ENCODE data around the gene SCAP. TPM values are rescaled to one million over a fixed set of nuclear protein-coding genes. Genes with fewer than 3 reads are reported as not detected.

Gene SCAP
- total and polyA plus RNA-seq, 2 of the 4 experiments (the other 2 are of a cell fraction) = 25.3 to 34.6 TPM

DNA sequence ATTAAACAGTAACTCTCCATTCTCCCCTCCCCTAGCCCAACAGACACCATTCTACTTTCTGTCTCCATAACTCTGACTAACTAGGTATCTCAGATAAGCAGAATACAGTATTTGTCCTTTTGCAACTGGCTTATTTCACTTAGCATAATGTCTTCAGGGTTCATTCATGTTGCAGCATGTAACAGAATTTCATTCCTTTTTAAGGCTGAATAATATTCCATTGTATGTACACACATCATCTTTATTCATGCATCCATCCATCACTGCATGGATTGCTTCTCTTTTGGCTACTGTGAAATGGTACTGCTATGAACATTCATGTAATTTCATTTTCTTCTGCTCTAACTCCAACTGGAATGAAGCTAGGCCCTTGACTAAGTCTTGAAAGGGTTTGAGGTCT is 96.9 kb downstream of the SCAP start:
- dilution Hi-C loops (cut with HindIII; ENCODE audit: low sequenced_read_pairs, unreplicated experiment) (no loop called here), intact Hi-C loops (cut with micrococcal nuclease) (no loop called here), in situ Hi-C loops (cut with MboI; ENCODE audit: low sequenced_read_pairs) (no loop called here)
- Histone ChIP-seq H3K27me3 (ENCODE audit: control insufficient read depth, insufficient read depth, low read length) (no peaks in the 10 kb centered on the region), H4K5ac (ENCODE audit: low read depth, low read length) (no peak overlapping the region), H3K18ac (ENCODE audit: low read depth, low read length) (no peak overlapping the region), H3K27ac (ENCODE audit: insufficient read depth, low read length) (no peak overlapping the region), H2BK5ac (ENCODE audit: low read depth, low read length, poor library complexity, severe bottlenecking) (no peak overlapping the region), H3K56ac (ENCODE audit: extremely low read depth, insufficient read depth, low read length) (no peak overlapping the region), H4K91ac (ENCODE audit: insufficient read depth, low read depth, low read length) (no peak overlapping the region), H3K4ac (ENCODE audit: low read depth, low read length) (no peak overlapping the region), H2AFZ (replicated peaks; ENCODE audit: low read length, poor library complexity) (no peak overlapping the region), H3K79me1 (ENCODE audit: low read depth in 1 of 2, low read length in 2 of 2) (peaks cover 26 to 51% of the 10 kb centered on the region in 2 experiments), H3K4me2 (ENCODE audit: low read depth, low read length) (no peak overlapping the region), H2BK120ac (ENCODE audit: low read depth, low read length) (no peak overlapping the region), H3K9me3 (ENCODE audit: control insufficient read depth, insufficient read depth, low read length) (no peaks in the 10 kb centered on the region), H3K9me1 (ENCODE audit: insufficient read depth, low read length) (peaks cover 10% of the 10 kb centered on the region), H3K14ac (replicated peaks; ENCODE audit: low read depth, low read length) (no peak overlapping the region), H3K9ac (ENCODE audit: low read depth, low read length) (no peak overlapping the region), H2AK5ac (ENCODE audit: low read depth, low read length) (no peak overlapping the region), H3K23ac (ENCODE audit: low read depth, low read length) (no peak overlapping the region), H4K20me1 (ENCODE audit: insufficient read depth, low read length) (peaks cover 22% of the 10 kb centered on the region), H4K8ac (ENCODE audit: low read depth in 2 of 2, low read length in 2 of 2) (no peak overlapping the region), H3K4me1 (ENCODE audit: control insufficient read depth, insufficient read depth, low read length) (peaks cover 7% of the 10 kb centered on the region), H3K4me3 (ENCODE audit: insufficient read depth, low read depth, low read length) (no peak overlapping the region), H2AK9ac (replicated peaks; ENCODE audit: low read depth, low read length, poor library complexity) (no peak overlapping the region), H2BK15ac (ENCODE audit: low read depth, low read length) (no peak overlapping the region), H2BK20ac (ENCODE audit: low read depth, low read length) (no peak overlapping the region), H3K36me3 (ENCODE audit: control insufficient read depth, insufficient read depth, low read length) (0 out of 2 replicates have a peak, but pooled peaks cover 2% of the 10 kb centered on the region)
- TF ChIP-seq MXI1 (IDR thresholded peaks at IDR 0.05; ENCODE audit: borderline replicate concordance, low read depth, low read length) (no peak), BHLHE40 (IDR thresholded peaks at IDR 0.05; ENCODE audit: low read depth, low read length) (no peak), CTCF (conservative IDR thresholded peaks at IDR 0.05; ENCODE audit: low read depth, low read length) (no peak), CEBPB (IDR thresholded peaks at IDR 0.05; ENCODE audit: low read depth, low read length) (no peak), RCOR1 (IDR thresholded peaks at IDR 0.05; ENCODE audit: insufficient replicate concordance, low read length) (no peak), RAD21 (IDR thresholded peaks at IDR 0.05; ENCODE audit: low read length) (no peak), NFE2L2 (IDR thresholded peaks at IDR 0.05; ENCODE audit: low read depth, low read length) (no peak), SMC3 (IDR thresholded peaks at IDR 0.05; ENCODE audit: low read depth, low read length) (no peak), FOS (IDR thresholded peaks at IDR 0.05; ENCODE audit: low read depth, low read length) (no peak), MAFK (IDR thresholded peaks at IDR 0.05; ENCODE audit: low read depth, low read length) (no peak), CHD1 (IDR thresholded peaks at IDR 0.05; ENCODE audit: low read depth, low read length) (no peak), MAZ (IDR thresholded peaks at IDR 0.05; ENCODE audit: borderline replicate concordance, low read depth, low read length) (no peak), POLR2A (IDR thresholded peaks at IDR 0.05; ENCODE audit: low read depth, low read length) (no peak), RFX5 (IDR thresholded peaks at IDR 0.05; ENCODE audit: low read depth, low read length) (no peak)
- TF ChIP-seq, protein P1, sequence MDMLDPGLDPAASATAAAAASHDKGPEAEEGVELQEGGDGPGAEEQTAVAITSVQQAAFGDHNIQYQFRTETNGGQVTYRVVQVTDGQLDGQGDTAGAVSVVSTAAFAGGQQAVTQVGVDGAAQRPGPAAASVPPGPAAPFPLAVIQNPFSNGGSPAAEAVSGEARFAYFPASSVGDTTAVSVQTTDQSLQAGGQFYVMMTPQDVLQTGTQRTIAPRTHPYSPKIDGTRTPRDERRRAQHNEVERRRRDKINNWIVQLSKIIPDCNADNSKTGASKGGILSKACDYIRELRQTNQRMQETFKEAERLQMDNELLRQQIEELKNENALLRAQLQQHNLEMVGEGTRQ (IDR thresholded peaks at IDR 0.05; ENCODE audit: low read depth, low read length) = no peak
- TF ChIP-seq, protein P2, sequence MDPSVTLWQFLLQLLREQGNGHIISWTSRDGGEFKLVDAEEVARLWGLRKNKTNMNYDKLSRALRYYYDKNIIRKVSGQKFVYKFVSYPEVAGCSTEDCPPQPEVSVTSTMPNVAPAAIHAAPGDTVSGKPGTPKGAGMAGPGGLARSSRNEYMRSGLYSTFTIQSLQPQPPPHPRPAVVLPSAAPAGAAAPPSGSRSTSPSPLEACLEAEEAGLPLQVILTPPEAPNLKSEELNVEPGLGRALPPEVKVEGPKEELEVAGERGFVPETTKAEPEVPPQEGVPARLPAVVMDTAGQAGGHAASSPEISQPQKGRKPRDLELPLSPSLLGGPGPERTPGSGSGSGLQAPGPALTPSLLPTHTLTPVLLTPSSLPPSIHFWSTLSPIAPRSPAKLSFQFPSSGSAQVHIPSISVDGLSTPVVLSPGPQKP (IDR thresholded peaks at IDR 0.05; ENCODE audit: borderline replicate concordance, low read depth, low read length) = no peak
- no peak for DNase-seq
- ATAC-seq (ENCODE audit: low read depth) = no peak
- BruUV-seq (replicated peaks) = no TSS peak
- CTCF ChIA-PET = no interaction called here
- POLR2A ChIA-PET (ENCODE audit: unreplicated experiment) = no interaction called here

All from IMR-90 (cell line).